SK-N-SH (cell line): ENCODE measurements around the gene TFE3. TPM values are rescaled to one million over a fixed set of nuclear protein-coding genes. Genes with fewer than 3 reads are reported as not detected.

Experiments
- ELF1 ChIP-seq: IDR thresholded peaks from 2 replicates; pipeline ENCODE4 v1.4.0; 2012
- EZH2phosphoT487 ChIP-seq: fragments of 200-600 bp; sonication (generic); IDR thresholded peaks from 2 replicates; pipeline ENCODE4 v1.6.1; 2017; ENCODE audit warnings: low read depth, mixed run types, mild to moderate bottlenecking, antibody characterized with exemption, moderate library complexity, borderline replicate concordance
- FOXM1 ChIP-seq: IDR thresholded peaks from 2 replicates; pipeline ENCODE4 v1.4.0; 2012; ENCODE audit warnings: low read depth, mild to moderate bottlenecking
- MEF2A ChIP-seq: IDR thresholded peaks from 2 replicates; pipeline ENCODE4 v1.4.0; 2012; ENCODE audit warnings: low read depth, borderline replicate concordance
- NFIC ChIP-seq: IDR thresholded peaks from 2 replicates; pipeline ENCODE4 v1.4.0; 2012; ENCODE audit warnings: borderline replicate concordance
- REST ChIP-seq: IDR thresholded peaks from 2 replicates; pipeline ENCODE4 v1.6.1; 2012; ENCODE audit warnings: mild to moderate bottlenecking, low read depth, low read length, moderate library complexity
- RXRA ChIP-seq: IDR thresholded peaks from 2 replicates; pipeline ENCODE4 v1.4.0; 2012; ENCODE audit warnings: low read depth, mild to moderate bottlenecking, borderline replicate concordance
- SMC3 ChIP-seq: IDR thresholded peaks from 2 replicates; pipeline ENCODE4 v1.6.1; 2012; ENCODE audit warnings: low read depth, low read length, improper control_type of control experiment
- TEAD4 ChIP-seq: IDR thresholded peaks from 2 replicates; pipeline ENCODE4 v1.4.0; 2012; ENCODE audit warnings: mild to moderate bottlenecking, borderline replicate concordance; ENCODE audit not compliant: insufficient read depth
- polyA plus RNA-seq, 3 experiments: library from polyadenylated mRNA; depleted of rRNA; stranded (reverse); fragments of >200 nt; gene quantifications; 2 replicates each; pipeline ENCODE4 v1.2.3, GENCODE V29; 2012
- TF ChIP-seq, protein P1 (sequence below): fragments of 150-350 bp; IDR thresholded peaks from 2 replicates; pipeline ENCODE4 v1.6.1; 2017; ENCODE audit warnings: antibody characterized with exemption, low read length, low read depth, borderline replicate concordance
- TF ChIP-seq, protein P2 (sequence below): IDR thresholded peaks from 2 replicates; pipeline ENCODE4 v1.4.0; 2012; ENCODE audit warnings: low read depth, borderline replicate concordance
- TF ChIP-seq, protein P3 (sequence below): IDR thresholded peaks from 2 replicates; pipeline ENCODE4 v1.4.0; 2012; ENCODE audit warnings: low read depth, borderline replicate concordance
- TF ChIP-seq, protein P4 (sequence below): IDR thresholded peaks from 2 replicates; pipeline ENCODE4 v1.4.0; 2012; ENCODE audit warnings: low read depth

The TFE3 gene
- polyA plus RNA-seq, 1 of the 3 experiments (the other 2 are of a cell fraction) = 14.0 TPM

DNA sequence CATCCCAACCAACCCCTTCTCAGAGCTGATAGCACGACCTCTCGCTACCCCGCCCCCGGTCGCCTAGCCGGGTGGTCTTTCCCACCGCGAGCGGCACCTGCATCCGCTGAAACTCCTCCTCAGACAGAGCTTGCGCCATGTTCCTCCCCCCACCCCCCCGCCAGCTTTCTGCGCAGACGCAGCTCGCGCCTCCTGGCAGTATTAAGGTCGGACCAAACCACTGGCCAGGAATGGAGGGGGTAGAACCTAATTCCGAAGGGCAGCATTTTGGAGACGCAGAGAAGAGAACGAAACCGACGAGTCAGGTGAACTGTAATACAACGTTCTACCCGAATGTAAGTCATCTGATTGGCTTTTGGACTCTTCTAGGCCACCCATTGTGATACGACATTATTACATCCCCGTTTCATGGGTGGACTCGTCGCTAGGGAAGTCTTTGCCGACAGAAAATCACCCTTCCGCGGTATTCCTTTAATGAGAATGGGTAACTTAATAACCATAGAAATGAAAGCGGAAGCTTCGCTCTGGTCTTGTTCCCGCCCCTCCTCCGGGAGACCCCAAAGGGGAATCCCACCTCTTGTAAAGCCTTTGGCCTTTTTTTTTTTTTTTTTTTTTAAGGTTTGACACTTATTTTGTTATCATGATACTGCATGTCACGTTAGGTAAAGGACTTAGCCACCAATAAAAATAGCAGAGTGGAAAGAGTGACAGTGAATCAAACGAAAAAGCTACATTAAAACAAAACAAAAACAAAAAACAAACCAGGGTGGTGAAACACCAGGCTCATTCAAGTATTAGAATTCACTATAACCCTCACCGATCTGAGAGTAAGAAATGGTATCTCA is 40.8 kb downstream of the TFE3 start, which contains the start of gene GRIPAP1 (continued):
- TF ChIP-seq REST (peak; percentile 69), RXRA (no peak), FOXM1 (no peak), NFIC (no peak; the same call in 1 of the 2 replicates), MEF2A (no peak), ELF1 (peak; percentile 59; the same call in 1 of the 2 replicates), SMC3 (no peak), EZH2phosphoT487 (no peak), TEAD4 (no peak)
- TF ChIP-seq, protein P1, sequence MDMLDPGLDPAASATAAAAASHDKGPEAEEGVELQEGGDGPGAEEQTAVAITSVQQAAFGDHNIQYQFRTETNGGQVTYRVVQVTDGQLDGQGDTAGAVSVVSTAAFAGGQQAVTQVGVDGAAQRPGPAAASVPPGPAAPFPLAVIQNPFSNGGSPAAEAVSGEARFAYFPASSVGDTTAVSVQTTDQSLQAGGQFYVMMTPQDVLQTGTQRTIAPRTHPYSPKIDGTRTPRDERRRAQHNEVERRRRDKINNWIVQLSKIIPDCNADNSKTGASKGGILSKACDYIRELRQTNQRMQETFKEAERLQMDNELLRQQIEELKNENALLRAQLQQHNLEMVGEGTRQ = no peak
- TF ChIP-seq, protein P2, sequence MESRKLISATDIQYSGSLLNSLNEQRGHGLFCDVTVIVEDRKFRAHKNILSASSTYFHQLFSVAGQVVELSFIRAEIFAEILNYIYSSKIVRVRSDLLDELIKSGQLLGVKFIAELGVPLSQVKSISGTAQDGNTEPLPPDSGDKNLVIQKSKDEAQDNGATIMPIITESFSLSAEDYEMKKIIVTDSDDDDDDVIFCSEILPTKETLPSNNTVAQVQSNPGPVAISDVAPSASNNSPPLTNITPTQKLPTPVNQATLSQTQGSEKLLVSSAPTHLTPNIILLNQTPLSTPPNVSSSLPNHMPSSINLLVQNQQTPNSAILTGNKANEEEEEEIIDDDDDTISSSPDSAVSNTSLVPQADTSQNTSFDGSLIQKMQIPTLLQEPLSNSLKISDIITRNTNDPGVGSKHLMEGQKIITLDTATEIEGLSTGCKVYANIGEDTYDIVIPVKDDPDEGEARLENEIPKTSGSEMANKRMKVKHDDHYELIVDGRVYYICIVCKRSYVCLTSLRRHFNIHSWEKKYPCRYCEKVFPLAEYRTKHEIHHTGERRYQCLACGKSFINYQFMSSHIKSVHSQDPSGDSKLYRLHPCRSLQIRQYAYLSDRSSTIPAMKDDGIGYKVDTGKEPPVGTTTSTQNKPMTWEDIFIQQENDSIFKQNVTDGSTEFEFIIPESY = no peak
- TF ChIP-seq, protein P3, sequence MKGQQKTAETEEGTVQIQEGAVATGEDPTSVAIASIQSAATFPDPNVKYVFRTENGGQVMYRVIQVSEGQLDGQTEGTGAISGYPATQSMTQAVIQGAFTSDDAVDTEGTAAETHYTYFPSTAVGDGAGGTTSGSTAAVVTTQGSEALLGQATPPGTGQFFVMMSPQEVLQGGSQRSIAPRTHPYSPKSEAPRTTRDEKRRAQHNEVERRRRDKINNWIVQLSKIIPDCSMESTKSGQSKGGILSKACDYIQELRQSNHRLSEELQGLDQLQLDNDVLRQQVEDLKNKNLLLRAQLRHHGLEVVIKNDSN = no peak
- TF ChIP-seq, protein P4, sequence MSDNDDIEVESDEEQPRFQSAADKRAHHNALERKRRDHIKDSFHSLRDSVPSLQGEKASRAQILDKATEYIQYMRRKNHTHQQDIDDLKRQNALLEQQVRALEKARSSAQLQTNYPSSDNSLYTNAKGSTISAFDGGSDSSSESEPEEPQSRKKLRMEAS = peak; percentile 55
